HL-60 (cell line): ENCODE data around the gene RESP18.

Source experiments
- POLR2AphosphoS5 ChIP-seq: IDR thresholded peaks from 2 replicates; pipeline ENCODE4 v1.6.1; 2012; ENCODE audit warnings: low read depth
- TF ChIP-seq, protein P1 (sequence below): IDR thresholded peaks from one replicate; pipeline ENCODE4 v1.5.1; 2011; ENCODE audit warnings: low read length, control low read depth, inconsistent platforms; ENCODE audit not compliant: insufficient read depth

DNA sequence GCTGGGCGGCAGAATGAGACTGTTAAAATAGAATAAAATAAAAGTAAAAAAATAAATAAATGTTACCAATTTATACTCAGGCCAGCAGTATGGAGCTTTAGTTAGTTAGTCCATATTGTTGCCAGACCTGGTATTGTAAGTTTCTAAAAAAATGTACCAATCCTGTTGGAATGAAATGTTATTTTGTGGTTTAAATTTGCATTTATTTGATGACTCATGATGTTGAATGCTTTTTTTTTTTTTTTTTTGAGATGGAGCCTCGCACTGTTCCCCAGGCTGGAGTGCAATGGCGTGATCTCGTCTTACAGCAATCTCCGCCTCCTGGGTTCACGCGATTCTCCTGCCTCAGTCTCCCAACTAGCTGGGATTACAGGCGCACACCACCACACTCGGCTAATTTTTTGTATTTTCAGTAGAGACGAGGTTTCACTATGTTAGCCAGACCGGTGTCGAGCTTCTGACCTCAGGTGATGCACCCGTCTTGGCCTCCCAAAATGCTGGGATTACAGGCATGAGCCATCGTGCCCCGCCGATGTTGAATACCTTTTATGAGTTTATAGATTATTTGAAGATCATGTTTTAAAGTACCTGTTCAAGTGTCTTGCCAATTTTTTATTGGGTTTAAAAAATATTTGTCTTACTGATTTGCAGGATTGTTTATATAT lies 17.6 kb downstream of the RESP18 start:
- TF ChIP-seq, protein P1, sequence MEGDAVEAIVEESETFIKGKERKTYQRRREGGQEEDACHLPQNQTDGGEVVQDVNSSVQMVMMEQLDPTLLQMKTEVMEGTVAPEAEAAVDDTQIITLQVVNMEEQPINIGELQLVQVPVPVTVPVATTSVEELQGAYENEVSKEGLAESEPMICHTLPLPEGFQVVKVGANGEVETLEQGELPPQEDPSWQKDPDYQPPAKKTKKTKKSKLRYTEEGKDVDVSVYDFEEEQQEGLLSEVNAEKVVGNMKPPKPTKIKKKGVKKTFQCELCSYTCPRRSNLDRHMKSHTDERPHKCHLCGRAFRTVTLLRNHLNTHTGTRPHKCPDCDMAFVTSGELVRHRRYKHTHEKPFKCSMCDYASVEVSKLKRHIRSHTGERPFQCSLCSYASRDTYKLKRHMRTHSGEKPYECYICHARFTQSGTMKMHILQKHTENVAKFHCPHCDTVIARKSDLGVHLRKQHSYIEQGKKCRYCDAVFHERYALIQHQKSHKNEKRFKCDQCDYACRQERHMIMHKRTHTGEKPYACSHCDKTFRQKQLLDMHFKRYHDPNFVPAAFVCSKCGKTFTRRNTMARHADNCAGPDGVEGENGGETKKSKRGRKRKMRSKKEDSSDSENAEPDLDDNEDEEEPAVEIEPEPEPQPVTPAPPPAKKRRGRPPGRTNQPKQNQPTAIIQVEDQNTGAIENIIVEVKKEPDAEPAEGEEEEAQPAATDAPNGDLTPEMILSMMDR = no peak
- no peak for TF ChIP-seq POLR2AphosphoS5
